OCI-LY1 (cell line): ENCODE results near the gene SYNE4.

ENCODE experiments used
- H2AFZ ChIP-seq: fragments of 200-600 bp; sonication (generic), shearing (Covaris generic); 2 replicates; pipeline ENCODE4 v1.6.0; 2014; ENCODE audit warnings: antibody characterized with exemption, mild to moderate bottlenecking, low read length
- H3F3A ChIP-seq: fragments of 200-600 bp; sonication (generic), shearing (Covaris generic); 2 replicates; pipeline ENCODE4 v1.6.0; 2014; ENCODE audit warnings: mild to moderate bottlenecking, antibody characterized with exemption, low read length, moderate library complexity; ENCODE audit not compliant: insufficient read depth
- H3K27ac ChIP-seq: fragments of 200-600 bp; sonication (generic); 2 replicates; pipeline ENCODE4 v1.5.1; 2014; ENCODE audit warnings: low read length, mixed run types, mild to moderate bottlenecking, low read depth; ENCODE audit not compliant: poor library complexity, severe bottlenecking
- H3K27me3 ChIP-seq: fragments of 200-600 bp; sonication (generic); 2 replicates; pipeline ENCODE4 v1.6.0; 2014; ENCODE audit warnings: antibody characterized with exemption, mild to moderate bottlenecking, low read length, moderate library complexity; ENCODE audit not compliant: insufficient read depth
- H3K36me3 ChIP-seq: fragments of 200-600 bp; sonication (generic); 2 replicates; pipeline ENCODE4 v1.6.1; 2014; ENCODE audit warnings: mild to moderate bottlenecking, antibody characterized with exemption, low read length, moderate library complexity, mixed read lengths; ENCODE audit not compliant: insufficient read depth
- H3K4me1 ChIP-seq: fragments of 200-600 bp; sonication (generic); 2 replicates; pipeline ENCODE4 v1.5.1; 2014; ENCODE audit warnings: mild to moderate bottlenecking, low read length, moderate library complexity; ENCODE audit not compliant: insufficient read depth, severe bottlenecking
- H3K4me2 ChIP-seq: fragments of 200-600 bp; sonication (generic), shearing (Covaris generic); 2 replicates; pipeline ENCODE4 v1.6.1; 2014; ENCODE audit warnings: low read length
- H3K4me3 ChIP-seq: fragments of 200-600 bp; sonication (generic); 2 replicates; pipeline ENCODE4 v1.5.1; 2014; ENCODE audit warnings: low read length, low read depth, mild to moderate bottlenecking, mixed read lengths; ENCODE audit not compliant: poor library complexity, severe bottlenecking
- H3K79me2 ChIP-seq: fragments of 200-600 bp; shearing (Covaris generic); 2 replicates; pipeline ENCODE4 v1.6.1; 2016; ENCODE audit warnings: mixed run types, low read length, mixed read lengths; ENCODE audit not compliant: insufficient read depth
- H3K9ac ChIP-seq: fragments of 200-600 bp; sonication (generic), shearing (Covaris generic); 2 replicates; pipeline ENCODE4 v1.6.1; 2014; ENCODE audit warnings: mild to moderate bottlenecking, low read length, mixed read lengths
- H3K9me2 ChIP-seq: fragments of 200-600 bp; sonication (generic), shearing (Covaris generic); 2 replicates; pipeline ENCODE4 v1.6.1; 2014; ENCODE audit warnings: low read depth, mild to moderate bottlenecking, low read length, mixed read lengths
- H3K9me3 ChIP-seq: fragments of 200-600 bp; shearing (Covaris generic); 2 replicates; pipeline ENCODE4 v1.6.1; 2014; ENCODE audit warnings: low read length, mixed read lengths
- H4K20me1 ChIP-seq: fragments of 200-600 bp; sonication (generic), shearing (Covaris generic); 2 replicates; pipeline ENCODE4 v1.6.0; 2016; ENCODE audit warnings: mild to moderate bottlenecking, low read length; ENCODE audit not compliant: insufficient read depth
- CTCF ChIP-seq: fragments of 200-600 bp; sonication (generic), shearing (Covaris generic); IDR thresholded peaks from 2 replicates; pipeline ENCODE4 v1.5.1; 2017; ENCODE audit warnings: mild to moderate bottlenecking, antibody characterized with exemption, low read length, moderate library complexity, mixed read lengths
- EZH2 ChIP-seq: fragments of 200-600 bp; sonication (generic), shearing (Covaris generic); IDR thresholded peaks from 2 replicates; pipeline ENCODE4 v1.8.0; 2017; ENCODE audit warnings: borderline replicate concordance, mixed run types, mild to moderate bottlenecking, antibody characterized with exemption, low read length, moderate library complexity, mixed read lengths

SYNE4 gene

GRCh38 chr19:36054119-36054732 is 45.6 kb upstream of the SYNE4 start, which contains the start of gene THAP8:
Gene THAP8, minus strand, starts transcription at chr19:36054285. Its CDS starts 68 bp downstream, at chr19:36054217.
- H3K4me1 ChIP-seq = peaks cover 35% of the 10 kb centered on the region
- peak within 1 kb of the TSS; percentile 60; the same call in 1 of the 2 replicates for H2AFZ ChIP-seq
- no peaks in the 10 kb centered on the region for H4K20me1 ChIP-seq
- TF ChIP-seq CTCF (peak; percentile 42; the same call in 1 of the 2 replicates), EZH2 (no peak)
- H3K4me2 ChIP-seq = peak within 1 kb of the TSS; percentile 100
- peaks cover 28% of the 10 kb centered on the region for H3K79me2 ChIP-seq
- H3K27me3 ChIP-seq = no peaks in the 10 kb centered on the region
- H3K4me3 ChIP-seq = peak within 1 kb of the TSS; percentile 98
- H3F3A ChIP-seq = peaks cover 4% of the 10 kb centered on the region; the same call in 1 of the 2 replicates
- H3K9me3 ChIP-seq = no peaks in the 10 kb centered on the region
- H3K9ac ChIP-seq = peak within 1 kb of the TSS; percentile 91
- peaks cover 27% of the 10 kb centered on the region for H3K36me3 ChIP-seq
- H3K9me2 ChIP-seq = no peaks in the 10 kb centered on the region
- peak within 1 kb of the TSS; percentile 94 for H3K27ac ChIP-seq

GRCh38 chr19:36051637-36052036 is 43.0 kb upstream of the SYNE4 start:
- Histone ChIP-seq H3K9me3 (no peaks in the 10 kb centered on the region), H3K9me2 (no peaks in the 10 kb centered on the region), H3F3A (peaks cover 4% of the 10 kb centered on the region; the same call in 1 of the 2 replicates), H3K4me3 (no peak overlapping the region), H4K20me1 (no peaks in the 10 kb centered on the region), H2AFZ (no peak overlapping the region), H3K4me2 (no peak overlapping the region), H3K27me3 (no peaks in the 10 kb centered on the region), H3K79me2 (peaks cover 16% of the 10 kb centered on the region), H3K27ac (no peak overlapping the region), H3K36me3 (peaks cover 3% of the 10 kb centered on the region; the same call in 1 of the 2 replicates), H3K4me1 (peaks cover 27% of the 10 kb centered on the region), H3K9ac (no peak overlapping the region)
- no peak for TF ChIP-seq EZH2
- no peak for TF ChIP-seq CTCF

- H3K9ac ChIP-seq = no peak overlapping the region
- no peak overlapping the region for H3K4me3 ChIP-seq
Measured at GRCh38 chr19:36051236-36051635, 42.6 kb upstream of the SYNE4 start.

More at GRCh38 chr19:36051236-36051635, 42.6 kb upstream of the SYNE4 start:
- Histone ChIP-seq H2AFZ (no peak overlapping the region), H3F3A (peaks cover 4% of the 10 kb centered on the region; the same call in 1 of the 2 replicates), H3K4me2 (no peak overlapping the region), H3K36me3 (peaks cover under 1% of the 10 kb centered on the region; the same call in 1 of the 2 replicates), H3K9me3 (no peaks in the 10 kb centered on the region), H3K27me3 (no peaks in the 10 kb centered on the region), H3K9me2 (no peaks in the 10 kb centered on the region), H3K27ac (no peak overlapping the region), H3K4me1 (peaks cover 23% of the 10 kb centered on the region), H3K79me2 (peaks cover 12% of the 10 kb centered on the region), H4K20me1 (no peaks in the 10 kb centered on the region)
- TF ChIP-seq EZH2 = no peak
- peak; percentile 57 for TF ChIP-seq CTCF
